NB4 (cell line): ENCODE results near the gene MGAT5B.

Source experiments
- MAX ChIP-seq: IDR thresholded peaks from 2 replicates; pipeline ENCODE4 v1.6.1; 2011; ENCODE audit warnings: low read depth, low read length
- TF ChIP-seq, protein P1 (sequence below): IDR thresholded peaks from one replicate; pipeline ENCODE4 v1.5.1; 2012; ENCODE audit warnings: low read depth, low read length

GRCh38 chr17:76897023-76897422, 28.8 kb downstream of the MGAT5B start:
- TF ChIP-seq, protein P1, sequence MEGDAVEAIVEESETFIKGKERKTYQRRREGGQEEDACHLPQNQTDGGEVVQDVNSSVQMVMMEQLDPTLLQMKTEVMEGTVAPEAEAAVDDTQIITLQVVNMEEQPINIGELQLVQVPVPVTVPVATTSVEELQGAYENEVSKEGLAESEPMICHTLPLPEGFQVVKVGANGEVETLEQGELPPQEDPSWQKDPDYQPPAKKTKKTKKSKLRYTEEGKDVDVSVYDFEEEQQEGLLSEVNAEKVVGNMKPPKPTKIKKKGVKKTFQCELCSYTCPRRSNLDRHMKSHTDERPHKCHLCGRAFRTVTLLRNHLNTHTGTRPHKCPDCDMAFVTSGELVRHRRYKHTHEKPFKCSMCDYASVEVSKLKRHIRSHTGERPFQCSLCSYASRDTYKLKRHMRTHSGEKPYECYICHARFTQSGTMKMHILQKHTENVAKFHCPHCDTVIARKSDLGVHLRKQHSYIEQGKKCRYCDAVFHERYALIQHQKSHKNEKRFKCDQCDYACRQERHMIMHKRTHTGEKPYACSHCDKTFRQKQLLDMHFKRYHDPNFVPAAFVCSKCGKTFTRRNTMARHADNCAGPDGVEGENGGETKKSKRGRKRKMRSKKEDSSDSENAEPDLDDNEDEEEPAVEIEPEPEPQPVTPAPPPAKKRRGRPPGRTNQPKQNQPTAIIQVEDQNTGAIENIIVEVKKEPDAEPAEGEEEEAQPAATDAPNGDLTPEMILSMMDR, result no peak
- TF ChIP-seq MAX, result no peak
